SIG-M5 treated with dmso at 0.1 percent for 504 hours (cell line): ENCODE results near the gene PRDM16.

Experiments used
- DNase-seq: peaks from one replicate; lab custom pipeline; 2025; ENCODE audit not compliant: unreplicated experiment; lab: John Stamatoyannopoulos, UW

PRDM16 gene

DNA sequence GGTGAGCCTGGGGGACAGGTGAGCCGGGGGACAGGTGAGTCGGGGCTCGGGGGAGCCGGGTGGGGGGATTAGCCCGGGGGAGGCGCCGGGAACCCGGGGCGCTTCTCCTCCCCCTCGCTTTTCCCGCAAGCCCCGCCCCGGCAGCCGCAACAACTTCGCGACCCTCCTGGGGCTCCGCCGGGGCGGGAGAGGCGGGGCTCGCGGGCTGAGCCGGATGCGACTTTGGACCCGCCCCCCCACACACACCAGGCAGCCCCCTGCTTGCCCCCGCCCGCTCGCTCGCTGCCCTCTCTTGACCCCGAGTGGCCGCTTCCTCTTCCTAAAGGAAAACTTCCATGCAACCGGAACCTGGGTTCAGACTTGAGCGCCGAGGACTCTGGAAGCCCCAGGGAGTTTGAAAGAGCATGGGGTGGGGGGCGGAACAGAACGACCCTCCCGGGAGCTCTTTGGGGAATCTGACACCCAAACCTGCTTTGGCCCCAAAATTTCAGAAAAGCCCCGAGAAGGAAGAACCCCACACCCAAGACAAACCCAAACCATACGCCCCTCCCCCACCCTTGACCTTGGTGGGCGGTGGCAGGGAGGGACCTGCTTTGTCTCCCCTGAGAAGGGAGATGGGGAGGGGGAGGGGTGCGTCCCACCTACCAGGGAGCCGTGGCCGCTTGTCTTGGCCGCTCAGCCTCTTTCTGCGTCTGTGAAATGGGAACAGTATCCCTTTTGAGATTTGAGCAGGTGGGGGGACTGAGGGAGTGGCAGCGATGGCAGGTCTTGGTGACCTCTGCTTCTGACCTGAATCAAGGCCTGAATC, 386.0 kb downstream of the PRDM16 start:
- DNase-seq: peak; percentile 10

DNA sequence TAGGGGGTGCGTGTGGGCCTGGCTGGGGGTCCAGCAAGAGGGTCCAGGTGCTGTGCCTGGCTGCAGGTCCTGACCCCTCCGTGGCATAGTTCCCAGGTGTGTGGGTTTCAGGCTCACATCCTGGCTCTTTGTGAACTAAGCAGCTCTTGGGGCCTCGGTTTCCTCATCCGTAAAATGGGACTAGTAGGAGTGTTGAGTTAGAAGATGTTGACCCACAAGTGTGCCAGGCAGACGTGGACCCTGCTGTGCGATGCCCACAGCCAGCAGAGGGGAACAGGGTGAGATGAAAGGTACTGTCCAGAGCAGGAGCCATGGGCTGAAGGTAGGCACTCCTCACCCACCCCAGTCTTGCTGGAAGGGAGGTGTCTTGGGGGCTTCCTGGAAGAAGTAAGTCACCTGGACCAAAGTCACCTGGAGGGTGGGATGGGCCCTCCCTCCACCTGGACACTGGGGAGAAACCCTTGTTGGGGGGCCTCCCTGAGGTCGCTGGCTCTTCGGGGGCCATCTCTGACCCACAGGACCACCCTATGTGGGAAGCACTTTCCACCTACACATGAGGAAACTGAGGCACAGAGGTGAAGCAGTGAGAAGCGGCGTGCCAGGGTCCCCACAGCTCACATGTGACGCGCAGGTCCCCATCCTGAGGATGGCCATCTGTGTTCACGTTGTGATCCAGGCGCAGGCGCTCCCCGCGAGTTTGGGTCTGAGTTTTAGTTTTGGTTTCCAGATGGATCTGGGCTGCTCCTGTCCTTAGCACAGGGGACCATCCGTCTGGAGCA, 386.9 kb downstream of the PRDM16 start:
- no peak for DNase-seq

DNA sequence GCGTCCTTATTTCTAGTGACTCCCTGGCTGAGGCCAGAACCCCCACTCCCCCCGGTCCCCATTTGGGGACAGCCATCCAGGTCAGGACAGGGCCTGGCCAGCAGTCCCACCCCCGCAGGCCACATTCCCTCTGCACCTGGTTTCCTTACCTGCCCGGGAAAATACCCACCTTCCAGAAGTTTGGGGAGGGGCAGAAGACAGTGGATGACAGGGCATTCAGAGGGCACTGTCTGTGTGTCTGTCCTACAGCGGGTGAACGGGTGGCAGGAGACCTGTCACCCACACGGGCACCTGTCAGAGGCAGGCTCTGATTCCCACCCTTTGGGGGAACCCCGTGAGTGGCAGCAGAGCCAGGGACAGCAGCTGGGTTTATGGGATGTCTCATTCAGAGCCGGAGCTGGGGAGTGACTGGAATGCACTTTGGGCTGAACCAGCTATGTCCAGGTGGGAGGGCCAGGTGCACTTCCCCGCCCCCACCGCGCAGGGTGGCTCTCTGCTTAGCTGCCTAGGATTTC, 387.5 kb downstream of the PRDM16 start:
- DNase-seq: no peak

DNA sequence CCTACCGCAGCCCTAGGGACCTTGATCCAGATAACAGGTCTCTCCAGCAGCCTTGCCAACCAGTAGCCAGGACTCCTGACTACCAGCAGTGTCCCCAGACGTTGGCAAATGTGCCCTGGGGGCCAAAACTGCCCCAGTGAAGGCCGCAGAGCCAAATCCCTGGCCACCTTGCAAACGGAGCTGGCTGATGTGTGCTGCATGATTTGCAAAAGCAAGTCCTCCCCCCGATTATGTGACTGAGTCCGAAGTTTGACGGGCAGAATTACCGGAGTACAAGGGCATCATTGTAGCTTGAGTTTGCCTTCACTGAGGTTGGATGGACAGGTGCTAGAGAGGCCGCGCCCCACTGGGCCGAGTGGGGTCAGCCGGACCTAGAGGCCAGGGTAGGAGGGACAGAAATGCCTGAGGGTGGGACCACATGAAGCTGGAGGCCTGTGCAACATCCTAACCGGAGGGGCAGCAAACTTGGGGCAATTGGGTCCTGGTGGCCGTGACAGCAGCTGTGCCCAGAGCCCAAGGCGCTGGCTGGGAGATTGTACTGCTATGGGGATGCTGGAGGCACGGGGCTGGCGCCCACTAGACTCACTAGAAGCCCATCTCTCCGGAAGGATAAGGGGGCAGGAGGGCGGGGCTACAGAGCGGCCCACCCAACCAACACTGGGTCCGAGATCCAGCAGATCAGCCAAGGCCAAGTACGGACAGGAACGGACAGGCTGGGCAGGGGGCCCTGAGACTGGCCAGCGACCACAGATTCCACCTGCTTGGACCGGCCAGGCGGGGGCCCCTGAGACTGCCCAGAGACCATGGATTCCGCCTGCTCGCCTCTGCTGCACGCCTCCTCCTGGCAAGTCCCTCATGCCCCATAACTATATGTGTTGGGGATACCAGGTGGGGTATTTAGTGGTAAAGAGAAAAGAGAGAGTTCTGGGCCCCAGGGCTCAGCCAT, 388.2 kb downstream of the PRDM16 start:
- no peak for DNase-seq

DNA sequence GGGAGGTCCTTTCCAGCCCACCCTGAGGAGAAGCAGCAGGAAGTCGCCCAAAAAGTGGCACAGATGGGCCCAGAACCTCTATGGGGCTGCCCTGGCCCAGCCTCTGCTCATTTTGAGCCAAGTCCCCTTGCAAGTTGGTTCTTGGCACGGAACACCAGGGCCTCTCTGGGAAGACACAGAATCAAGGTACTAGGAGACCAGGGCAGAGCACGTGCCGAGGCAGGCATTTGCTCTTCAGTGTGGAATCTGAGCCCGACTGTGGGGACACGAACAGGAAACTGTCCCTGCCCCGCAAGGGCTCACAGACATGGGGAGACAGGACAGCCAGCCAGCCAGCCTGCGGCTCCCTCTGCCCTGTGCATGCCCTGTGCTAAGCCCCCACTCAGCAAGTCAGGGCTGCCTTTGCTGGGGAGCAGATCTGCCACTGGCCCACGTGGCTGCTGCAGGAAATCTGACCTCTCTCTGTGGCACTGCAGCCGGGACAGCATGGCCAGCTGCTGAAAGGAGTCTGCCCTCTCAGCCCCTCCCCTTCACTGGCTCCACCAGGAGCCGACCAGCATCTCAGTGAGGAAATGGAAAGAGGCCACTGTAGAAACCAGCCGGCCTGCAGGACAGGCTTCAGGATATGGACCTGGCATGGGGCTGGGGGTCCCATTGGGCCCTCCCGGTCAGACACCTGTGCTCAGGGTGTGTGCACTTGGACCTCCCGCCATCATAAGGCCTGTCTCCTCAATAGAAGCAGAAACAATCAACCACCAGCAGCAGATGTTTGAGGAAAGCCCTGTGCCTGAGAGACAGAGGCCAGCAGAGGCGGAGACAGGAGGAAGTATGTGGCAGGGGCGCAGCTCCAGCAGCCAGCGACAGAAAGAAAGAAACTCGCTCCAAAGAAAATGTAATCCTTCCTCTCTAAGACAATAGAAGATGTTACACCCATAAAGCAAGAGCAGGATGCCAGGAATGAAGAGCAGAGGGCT, 389.2 kb downstream of the PRDM16 start:
- DNase-seq: no peak

DNA sequence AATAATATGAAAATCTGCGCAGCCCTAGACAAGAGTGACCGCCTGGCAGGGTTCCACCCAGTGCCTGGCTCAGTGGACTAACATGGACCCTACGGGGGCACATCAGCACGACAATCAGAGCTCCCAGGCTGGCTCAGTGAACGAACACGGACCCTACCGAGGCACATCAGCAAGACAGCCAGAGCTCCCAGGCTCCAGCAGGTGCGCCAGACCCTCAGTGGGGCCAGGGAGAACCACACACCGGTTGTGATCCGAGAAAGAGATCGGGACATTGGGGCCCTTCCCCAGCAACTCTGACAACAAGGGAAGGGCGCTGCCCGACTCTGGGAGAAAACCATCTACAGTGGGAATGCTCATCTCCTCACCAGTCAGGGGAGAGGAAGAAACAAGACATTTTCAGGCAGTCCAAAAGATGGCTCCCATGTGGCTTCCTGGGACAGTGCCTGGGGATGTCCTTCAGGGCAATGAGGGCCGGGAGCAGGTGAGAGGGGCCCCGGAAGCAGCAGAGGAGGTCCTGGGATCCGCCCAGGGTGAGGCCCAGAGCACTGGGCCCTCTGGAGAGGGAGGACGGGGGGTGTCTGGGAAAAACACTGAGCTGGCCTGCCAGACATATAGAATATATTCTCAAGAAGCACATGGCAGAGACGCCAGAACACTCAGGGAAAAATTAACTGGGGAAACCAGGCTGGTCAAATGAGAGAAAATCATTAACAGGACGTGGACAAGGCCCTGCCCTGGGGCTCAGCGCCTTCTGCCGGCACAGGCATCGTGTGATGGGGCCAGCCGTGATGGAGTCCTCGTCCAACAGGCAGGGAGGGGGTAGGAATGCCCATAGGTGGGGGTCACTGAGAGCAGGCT, 390.3 kb downstream of the PRDM16 start:
- DNase-seq: no peak

DNA sequence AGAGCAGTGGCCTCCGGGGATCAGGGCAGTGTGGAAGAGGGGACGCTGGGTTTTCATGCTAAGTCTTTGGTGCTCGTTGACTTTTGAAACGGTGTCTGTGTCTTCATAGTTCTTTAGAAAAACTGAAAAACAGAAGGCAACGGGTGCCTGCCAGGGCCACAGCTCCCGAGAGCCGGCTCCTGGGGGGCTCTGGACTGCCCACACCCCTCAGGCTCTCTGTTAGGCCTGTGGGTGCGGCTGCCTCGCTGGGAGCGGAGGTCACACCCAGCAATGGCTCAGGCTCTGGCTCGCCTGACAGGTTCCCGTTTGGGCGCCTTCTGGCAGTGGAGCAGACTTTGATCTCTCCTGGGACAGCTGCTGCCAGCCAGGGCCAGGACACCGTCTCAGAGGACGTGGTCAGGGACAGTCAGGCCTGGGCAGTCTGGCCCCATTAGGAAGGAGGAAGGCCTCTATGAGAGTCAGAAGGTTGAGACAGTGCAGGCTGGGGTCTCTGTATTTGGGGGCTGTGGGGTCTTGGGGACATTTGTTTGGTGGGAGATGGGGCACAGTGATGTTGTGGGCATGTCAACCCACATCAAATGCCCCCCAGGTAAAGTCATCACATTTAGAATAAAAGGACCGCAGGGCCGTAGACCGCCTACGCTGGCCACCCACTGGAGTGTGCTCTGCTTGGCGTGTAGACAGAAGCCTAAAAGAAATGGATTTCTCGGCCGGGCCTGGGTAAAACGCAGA, 391.1 kb downstream of the PRDM16 start:
- no peak for DNase-seq

DNA sequence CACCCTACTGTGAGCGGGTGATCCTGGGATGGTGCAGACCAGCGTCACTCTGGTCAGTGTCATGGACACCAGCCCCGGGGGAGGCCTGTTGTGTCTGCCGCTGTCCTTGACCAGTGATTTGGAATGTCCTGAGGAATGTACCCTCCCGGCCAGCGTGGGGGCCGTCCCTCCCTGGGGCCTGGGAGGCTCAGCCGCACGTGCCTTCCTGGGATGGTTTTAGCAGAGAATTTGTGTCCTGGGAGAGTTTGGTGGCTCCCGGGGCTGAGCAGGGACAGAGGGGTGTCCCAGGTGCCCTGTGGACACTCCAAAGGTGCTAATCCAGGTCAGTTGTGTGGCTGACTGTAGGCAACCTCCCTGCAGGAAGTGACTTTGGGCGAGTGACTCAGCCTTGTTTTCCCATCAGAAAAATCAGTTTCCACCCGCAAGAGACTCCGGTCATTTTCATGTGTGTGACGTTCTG, 391.7 kb downstream of the PRDM16 start:
- DNase-seq: no peak

DNA sequence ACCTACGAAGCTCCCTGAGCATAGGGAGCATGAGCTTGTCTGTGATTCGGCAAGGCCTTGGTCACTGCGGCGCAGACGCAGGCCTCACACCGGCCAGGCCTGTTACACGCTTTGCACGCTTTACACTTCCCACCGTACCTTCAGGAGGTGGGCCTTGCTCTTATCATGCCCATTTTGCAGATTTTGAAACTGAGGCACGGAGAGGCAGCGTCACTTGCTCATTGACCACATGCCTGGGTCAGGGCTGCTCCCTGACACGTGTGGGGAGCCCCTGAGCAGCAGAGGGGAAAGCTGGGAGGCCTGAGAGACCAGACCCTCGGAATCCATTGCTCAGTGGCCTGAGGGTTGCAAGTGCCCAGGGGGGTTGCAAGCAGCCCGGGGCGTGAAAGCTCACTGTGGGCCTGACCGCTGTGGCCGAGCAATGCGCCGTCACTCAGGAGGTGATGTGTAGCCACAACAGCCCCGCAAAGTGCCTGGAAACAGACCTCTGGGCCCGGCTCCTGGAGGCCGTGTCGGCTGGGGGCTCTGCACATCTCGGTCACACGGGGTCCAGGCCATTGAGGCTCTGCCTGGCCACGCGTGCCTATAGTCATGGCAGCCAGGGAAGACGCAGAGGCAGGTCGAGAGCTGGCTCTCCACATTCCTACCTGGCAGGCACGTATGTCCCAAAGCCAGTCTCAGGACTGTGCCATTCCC, 392.4 kb downstream of the PRDM16 start:
- no peak for DNase-seq

DNA sequence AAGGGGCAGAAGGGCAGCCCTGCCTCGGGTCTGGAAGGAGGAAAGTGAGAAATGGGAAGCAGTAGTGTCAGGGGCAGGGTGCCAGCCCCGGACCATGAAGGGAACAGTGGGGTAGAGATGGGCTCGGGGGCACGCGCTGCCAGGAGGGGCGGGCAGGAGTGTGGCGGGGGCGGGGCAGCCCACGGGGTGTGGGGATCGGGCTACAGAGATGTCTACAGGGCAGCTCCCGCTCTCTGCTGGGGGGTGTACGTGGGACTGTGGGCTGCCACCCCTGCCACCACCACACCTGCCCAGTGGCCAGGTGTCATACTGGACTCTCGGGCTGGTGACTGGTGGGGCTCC, 392.9 kb downstream of the PRDM16 start:
- no peak for DNase-seq

DNA sequence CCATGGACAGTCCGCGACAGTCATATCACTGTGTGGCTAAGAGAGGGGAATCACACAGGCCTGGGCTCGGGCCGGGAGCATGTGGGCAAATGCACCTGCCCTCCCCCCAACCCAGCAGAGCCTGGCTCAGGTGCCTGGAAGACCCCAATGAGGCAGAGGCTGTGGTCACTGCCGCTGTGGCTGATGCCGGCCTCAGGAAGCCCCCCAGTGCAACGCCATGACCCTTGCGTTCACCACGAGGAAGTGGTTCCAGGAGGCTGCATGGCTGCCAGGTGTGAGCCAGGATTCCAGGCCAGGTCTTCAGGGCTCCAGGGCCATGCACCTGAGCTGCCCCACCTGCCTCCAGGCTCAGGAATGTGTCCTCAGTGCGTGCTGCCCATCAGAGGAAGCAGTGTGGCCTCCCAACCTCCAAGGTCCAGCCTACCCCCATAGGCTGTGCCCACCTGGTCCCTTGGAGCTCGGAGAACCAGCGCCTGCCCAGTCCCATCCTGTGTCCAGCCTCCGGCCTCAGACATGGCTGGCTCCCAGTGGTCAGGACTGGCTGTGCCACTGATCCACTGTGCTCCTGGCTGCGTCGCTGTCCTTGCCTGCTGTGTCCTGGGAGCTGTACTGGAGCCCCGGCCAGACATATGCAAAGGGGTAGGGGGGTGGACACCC, 393.5 kb downstream of the PRDM16 start:
- no peak for DNase-seq

DNA sequence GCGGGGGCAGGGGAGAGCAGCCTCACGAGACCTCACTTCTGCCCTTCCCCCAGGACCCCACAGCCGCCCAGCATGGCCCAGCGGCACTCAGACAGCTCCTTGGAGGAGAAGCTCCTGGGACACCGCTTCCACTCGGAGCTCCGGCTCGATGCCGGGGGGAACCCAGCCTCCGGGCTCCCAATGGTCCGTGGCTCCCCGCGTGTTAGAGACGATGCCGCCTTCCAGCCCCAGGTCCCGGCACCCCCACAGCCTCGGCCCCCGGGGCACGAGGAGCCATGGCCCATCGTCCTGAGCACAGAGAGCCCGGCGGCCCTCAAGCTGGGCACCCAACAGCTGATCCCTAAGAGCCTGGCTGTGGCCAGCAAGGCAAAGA, 394.0 kb downstream of the PRDM16 start:
- no peak for DNase-seq

DNA sequence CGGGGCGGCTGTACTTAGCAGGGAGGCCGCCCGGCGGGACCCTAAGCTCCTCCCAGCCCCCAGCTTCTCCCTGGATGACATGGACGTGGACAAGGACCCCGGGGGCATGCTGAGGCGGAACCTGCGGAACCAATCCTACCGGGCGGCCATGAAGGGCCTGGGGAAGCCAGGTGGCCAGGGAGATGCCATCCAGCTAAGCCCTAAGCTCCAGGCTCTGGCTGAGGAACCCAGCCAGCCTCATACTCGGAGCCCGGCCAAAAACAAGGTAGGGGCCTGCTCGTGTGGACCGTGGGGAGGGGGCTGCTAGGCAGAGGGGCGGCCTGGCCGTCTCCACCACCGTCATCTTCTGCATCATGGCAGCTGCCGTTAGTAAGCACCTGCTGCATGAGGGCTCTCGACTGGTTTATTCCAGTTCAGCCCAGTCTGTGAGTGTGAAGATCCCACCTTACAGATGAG, 394.4 kb downstream of the PRDM16 start:
- DNase-seq: no peak

DNA sequence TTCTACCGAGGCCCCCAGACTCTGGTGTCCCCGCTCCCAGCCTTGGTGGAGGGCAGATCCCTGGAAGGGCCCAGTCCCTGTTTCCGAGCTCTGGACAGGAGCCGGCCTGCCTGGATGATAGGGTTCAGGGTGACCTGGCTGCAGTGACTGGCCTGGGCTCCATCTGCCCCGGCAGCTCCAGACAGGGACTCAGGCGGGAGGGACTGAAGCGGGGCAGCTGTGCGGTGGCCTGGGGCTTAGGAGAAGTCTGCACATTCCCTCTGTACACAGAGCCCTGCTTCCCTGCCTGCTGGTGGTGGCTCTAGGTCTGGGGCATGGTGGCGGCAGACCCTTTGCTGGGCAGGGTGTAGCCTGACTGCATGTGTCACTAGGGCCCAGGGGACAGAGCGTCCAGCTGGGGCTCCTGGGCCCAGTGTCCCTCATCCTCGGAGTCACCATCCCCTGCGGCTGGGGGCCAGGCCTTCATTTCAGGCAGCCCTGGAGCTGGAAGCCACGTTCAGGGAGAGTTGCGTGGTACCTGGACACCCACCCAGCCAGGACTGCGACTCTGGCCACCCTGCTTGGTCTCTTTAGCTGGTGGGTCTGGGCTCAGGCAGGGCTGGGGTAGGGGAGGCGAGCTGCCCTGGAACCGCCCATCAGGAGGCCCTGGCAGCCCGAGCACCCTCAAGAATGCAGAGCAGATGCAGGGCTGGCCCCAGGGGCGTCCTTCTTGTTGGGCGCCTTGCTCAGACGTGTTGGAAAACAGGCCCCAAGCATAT, 395.1 kb downstream of the PRDM16 start:
- no peak for DNase-seq

DNA sequence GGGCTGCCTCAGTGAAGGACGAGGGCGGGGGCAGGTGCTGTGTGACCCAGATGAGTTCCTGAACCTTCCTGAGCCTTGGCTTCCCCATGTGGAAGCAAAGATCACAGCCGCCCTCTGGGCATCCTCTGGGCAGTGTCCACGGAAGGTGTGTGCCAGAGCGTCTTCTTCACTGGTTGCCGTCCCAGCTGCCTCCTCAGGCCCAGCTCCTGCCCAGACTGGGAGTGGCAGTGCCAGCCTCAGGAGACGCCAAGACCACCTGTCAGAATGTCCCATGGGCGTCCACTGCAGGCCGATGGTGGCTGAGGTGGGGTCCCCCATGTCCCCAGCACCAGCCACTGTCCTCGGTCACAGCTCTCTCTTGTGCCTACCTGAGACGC, 395.6 kb downstream of the PRDM16 start:
- no peak for DNase-seq

DNA sequence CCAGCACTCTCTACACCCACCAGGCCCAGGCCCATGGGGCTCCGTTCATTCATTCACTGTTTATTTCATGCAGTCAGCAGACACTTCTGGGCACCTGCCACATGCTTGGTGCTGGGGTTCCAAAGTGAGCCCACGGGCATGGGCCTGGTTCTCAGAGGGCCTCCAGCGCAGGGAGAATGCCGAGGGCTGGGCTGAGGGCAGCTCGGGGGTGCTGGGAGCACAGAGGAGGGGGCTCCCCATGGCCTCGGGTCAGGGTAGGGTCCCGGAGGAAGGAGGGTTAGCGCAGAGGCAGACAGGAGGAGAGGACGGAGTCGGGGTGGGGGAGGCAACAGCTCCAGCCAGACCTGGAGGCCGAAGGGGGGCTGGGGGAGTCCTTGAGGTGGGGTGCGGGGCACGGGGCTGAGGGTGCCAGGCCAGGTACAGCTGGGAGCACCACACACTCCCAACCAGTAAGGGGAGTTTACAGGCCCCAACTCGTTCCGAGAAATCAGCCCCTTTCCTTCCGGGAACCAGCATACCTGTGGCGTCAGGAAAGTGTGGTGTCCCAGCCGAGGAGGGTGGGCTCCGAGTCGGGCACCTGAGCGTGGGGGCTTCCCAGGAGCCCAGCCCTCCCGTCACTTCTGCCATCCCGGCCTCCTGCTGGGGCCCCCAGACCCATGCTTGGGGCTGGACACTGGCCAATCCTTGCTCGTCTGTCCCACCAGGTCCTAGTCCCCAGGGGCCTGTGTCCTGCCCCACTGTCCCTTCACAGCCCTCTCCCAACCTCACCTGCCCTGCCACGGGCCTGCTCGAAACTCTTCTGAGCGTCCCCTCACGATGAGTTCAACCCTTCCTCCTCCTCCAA, 396.3 kb downstream of the PRDM16 start:
- no peak for DNase-seq
